HuH-7 (cell line): ENCODE data around the gene COX5A.
"Not testable (repeated sequence)": the region's sequence is repeated elsewhere in the genome, so short reads cannot be mapped to it uniquely, and the experiment has no call there.

Source experiments
- DNase-seq: peaks from one replicate; pipeline ENCODE4 v3.0.0; 2011; ENCODE audit warnings: low spot score

Gene COX5A

DNA sequence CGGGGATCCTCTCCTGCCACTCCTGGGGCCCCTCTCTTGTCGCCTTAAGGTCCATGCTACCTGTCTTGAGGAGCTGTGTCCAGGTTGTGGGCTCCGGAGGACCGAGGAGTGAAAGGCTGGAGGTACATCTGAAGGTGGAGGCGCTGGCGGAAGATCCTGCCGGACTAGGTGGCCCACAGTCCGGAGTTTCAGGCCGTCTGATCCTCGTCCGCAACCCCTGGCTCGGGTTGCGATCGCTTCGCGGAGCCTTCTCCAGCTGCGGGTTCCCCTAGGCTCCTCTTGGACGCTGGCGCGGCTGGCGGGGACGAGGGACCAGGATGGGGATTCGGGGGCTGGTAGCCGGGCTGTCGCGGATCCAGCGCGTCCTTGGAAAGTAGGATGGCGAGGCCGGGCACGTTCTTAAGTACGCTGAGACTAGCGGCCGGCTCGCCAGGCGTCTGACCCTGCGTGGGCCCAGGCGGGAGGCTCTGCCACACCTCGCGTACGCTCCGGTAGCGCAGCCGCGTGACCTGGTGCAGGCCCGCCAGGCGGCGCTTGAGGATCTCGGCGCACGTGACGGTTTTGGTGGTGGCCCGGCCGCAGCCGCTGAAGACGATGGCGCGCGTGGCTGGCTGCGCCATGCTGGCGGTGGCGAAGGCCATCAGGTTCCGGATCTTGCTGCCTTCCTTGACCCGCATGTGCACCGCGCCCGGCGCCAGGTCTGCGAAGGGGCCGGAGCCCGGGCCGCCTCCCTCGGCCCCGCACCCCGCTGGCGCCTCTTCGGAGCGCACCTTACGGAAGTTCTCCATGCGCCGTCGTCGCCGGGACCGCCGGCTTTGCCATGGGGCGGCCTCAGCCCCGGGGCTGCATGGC, 18.1 kb upstream of the COX5A start:
- DNase-seq, result peak; percentile 54

DNA sequence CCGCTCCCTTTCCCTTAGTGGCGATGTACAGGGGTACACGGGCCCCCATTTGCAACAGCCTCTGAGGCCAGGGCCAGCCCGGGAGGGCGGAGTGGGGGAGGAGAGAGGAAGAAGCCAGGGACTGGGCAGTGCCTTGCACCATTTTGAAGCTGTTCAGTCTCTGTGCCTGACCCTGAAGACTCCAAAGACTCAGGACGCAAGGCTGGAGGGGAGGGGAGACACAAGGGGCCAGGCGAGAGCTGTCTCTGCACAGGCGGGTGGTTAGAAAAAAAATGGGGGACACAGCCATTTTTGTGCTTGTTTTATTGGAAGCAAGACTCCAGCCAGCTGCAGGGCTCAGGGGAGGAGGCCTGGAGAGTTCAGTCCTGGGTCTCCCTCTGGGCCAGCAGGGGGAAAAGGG, 17.1 kb upstream of the COX5A start:
- DNase-seq, result no peak

DNA sequence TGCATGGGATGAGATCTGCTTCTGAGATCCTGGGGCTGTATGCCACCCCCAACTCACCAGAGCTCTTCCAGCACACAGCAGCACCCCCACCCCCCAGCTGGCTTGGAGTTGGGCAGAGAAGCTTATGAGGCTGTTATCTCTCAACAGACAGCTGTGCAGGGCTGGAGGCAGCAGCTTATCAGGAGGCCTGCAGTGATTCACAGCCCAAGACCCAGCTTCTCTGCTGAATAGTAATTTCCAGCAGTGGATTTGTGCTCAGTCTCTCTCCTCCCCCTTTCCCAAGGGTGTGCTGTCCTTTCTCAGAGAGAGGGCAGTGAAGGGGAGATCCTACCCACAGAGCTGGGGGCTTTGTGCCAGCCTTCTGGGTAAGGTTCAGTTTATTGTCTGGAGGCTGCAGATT, 16.6 kb upstream of the COX5A start:
- no peak for DNase-seq

DNA sequence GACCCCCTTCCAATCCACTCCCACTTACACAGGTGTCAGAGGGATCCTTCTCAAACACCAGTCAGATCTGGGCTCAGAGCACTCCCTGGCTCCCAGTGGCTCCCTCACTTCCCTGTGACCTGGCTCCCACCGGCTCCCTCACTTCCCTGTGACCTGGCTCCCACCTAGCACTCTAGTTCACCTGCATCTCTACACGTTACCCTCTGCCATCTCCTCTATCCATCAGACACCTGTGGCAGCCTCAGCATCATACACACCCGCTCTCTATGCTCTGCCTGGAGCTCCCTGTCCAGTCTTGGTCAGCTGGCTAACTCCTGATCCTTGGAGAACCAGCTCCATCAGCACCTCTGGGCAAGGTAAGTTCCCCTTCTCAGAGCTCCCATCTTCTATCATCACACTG, 13.1 kb upstream of the COX5A start:
- no peak for DNase-seq

DNA sequence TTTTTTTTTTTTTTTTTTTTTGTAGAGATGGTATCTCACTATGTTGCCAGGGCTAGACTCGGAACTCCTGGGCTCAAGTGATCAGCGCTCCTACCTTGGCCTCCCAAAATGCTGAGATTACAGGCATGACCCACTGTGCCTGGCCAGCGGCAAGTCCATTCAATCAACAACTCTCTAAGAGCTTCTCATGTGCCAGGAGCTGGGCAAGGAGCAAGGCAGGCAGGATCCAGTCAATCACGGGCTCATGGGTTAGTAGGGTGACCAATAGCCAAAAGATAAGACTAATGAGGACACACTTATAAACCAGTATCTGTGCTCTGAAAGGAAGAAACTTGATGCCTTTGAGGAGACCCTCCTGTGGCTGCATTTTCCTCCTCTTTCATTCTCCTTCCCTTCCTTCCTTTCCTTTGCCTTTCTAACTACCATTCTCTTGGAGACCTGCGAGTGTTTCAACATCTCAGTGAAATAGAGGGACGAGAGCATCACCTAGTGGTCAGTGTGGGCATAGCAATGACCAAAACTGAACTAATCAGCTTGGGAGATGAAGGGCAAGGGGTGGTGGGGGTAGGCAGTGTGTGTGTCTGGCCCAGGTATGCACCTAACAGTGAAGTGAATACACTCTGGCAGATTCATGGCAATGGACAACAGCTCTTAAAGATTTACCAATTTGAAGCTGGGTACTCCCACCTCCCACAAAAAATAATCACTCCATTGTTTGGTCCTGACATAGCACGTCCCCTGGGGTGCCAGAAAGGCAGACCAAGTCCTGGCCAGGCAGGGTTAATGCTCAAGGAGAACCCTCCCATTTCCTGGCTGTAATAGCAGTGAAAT, 12.4 kb upstream of the COX5A start:
- peak; percentile 82 for DNase-seq

DNA sequence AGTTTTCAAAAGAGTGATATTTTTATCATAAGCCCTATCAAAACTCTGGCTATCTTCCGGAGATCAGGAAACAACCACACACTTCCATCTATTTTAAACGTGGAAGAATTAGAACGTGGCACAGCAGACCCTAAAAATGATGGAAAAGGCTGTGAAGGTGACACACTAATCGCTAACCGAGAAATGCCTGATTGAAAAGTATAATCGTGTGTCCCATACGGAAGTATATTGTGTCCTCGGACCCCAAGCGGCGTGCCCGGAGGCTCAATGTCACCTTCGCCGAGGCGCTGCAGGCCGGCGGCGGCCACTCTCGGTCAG, 642 bp downstream of the COX5A start:
- DNase-seq, result no peak

DNA sequence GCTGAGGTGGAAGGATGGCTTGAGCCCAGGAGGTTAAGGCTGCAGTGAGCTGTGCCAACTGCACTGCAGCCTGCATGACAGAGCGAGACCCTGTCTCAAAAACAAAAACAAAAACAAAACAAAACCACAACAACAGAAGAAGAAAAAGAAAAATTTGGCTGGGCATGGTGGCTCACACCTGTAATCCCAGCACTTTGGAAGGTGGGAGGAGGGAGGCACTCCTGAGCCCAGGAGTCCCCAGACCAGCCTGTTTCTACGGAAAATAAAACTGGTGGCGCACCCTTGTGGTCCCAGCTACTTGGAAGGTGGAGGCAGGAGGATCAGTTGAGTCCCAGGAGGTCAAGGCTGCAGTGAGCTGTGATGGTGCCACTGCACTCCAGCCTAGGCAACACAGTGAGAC, 2.7 kb downstream of the COX5A start:
- DNase-seq, result not testable (repeated sequence)

DNA sequence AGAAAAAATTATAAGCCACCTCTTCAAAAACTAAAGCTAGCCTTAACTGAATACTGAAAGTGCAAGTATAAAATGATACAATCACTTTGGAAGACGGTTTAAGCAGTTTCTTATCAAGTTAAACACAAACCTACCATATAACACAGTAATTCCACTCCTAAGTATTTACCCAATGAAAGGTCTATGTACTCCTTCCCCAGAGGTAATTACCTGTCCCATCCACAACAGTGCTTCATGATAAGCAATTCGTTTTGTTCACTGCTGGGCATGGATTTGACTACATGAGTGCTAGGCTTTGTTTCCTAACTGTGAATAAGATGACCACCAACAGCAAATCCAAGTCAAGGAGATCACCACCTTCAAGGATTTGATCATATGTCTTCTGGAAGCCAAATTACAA, 4.3 kb downstream of the COX5A start:
- DNase-seq, result no peak

DNA sequence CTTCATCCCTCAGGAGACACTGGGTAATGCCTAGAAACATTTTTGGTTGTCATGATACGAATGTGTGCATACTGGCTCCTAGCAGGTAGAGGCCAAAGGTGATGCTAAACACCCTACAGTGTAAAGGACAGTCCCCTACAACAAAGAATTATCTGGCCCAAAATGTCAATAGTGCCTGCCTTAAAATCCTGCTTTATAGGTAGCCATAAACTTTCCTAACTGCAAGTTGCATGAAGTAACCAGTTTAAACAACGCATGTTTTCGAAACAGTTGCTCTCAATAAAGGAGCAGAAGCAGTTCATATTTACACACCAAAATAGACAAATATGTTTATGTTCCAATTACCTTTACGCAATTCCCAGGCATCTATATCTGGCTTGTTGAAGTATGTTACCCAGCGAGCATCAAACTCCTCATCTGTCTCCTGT, 9.1 kb downstream of the COX5A start:
- peak; percentile 63 for DNase-seq

DNA sequence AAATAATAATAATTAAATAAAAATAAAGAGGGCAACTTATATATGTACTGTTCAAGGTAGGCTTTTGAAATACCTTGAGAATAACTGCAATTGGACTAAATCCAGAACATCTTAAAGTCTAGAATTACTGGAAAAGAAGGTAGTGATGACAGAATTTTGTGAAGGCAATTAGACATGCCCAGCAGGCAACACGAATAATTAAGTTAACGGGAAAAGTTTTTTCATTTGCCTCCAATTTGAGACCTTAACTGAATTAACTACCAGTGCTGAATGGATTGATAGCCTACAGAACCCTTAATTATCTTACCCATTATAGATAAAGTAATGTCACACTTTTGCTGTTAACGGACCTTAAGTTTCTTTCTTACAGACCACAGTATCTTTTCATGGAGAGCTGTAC, 13.3 kb downstream of the COX5A start:
- DNase-seq, result no peak

DNA sequence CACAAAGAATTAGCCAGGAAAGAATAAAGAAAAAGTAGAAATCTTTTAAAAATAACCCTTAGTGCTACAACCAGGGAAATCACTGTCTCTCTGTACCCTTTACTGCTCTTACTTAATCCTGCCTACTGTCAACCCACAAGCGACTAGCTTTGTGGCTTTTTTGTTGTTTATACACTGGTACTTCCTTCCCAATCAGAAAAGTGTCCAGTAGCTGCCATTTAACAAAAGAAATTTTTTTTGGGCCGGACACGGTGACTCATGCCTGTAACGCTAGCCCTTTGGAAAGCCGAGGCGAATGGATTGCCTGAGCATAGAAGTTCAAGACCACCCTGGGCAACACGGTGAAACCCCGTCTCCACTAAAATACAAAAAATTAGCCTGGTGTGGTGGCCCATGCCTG, 17.4 kb downstream of the COX5A start:
- DNase-seq, result no peak

DNA sequence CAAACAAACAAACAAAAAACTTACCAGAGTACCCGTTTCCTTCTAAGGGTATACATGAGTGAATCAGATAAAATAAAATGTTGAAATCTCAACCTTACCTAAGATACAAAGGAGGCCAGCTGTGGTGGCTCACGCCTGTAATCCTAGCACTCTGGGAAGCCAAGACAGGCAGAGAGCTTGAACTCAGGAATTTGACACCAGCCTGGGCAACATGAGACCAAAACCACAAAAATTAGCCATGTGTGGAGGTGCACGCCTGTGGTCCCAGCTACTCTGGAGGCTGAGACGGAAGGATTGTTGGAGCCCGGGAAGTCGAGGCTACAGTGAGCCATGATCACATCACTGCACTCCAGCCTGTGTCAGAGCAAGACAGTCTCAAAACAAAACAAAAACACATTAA, 20.2 kb downstream of the COX5A start:
- DNase-seq, result no peak

DNA sequence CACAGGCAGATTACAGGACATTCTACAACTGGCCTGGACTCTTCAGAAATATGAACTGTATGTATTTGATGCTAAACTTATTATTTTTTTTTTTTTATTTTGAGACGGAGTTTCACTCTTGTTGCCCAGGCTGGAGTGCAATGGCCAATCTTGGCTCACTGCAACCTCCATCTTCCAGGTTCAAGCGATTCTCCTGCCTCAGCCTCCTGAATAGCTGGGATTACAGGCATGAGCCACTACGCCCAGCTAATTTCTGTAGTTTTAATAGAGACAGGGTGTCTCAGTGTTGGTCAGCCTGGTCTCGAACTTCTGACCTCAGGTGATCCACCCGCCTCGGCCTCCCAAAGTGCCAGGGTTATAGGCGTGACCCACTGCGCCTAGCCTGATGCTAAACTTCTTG, 24.1 kb downstream of the COX5A start:
- not testable (repeated sequence) for DNase-seq

DNA sequence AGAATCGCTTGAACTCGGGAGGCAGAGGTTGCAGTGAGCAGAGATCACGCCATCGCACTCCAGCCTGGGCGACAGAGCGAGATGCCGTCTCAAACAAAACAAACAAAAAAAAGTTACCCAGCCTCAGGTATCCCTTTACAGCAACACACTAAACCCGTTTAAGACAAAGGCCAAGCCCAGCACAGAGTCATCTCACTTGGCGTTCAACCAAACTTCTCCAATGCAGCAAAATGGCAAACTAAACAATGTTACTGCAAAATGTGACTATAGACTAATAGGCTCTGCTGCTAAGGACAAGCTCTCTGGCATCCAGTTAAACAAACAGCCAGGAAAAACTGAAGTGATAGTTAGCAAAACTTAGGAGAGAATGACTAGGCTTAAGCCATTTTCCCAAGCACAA, 24.8 kb downstream of the COX5A start:
- no peak for DNase-seq

DNA sequence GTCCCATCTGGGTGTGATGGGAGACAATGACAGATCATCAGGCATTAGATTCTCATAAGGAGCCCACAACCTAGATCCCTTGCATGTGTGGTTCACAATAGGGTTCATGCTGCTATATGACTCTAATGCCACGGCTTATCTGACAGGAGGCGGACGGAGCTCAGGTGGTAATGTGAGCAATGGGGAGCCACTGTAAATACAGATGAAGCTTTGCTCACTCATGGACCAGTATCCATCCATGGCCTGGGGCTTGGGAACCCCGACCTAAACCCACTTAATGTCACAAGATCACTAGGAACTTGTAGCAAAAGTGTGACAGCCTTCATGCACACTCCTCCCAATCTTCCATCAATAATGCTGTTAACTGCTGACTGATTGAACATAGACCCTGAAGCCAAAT, 29.2 kb downstream of the COX5A start:
- DNase-seq, result no peak

DNA sequence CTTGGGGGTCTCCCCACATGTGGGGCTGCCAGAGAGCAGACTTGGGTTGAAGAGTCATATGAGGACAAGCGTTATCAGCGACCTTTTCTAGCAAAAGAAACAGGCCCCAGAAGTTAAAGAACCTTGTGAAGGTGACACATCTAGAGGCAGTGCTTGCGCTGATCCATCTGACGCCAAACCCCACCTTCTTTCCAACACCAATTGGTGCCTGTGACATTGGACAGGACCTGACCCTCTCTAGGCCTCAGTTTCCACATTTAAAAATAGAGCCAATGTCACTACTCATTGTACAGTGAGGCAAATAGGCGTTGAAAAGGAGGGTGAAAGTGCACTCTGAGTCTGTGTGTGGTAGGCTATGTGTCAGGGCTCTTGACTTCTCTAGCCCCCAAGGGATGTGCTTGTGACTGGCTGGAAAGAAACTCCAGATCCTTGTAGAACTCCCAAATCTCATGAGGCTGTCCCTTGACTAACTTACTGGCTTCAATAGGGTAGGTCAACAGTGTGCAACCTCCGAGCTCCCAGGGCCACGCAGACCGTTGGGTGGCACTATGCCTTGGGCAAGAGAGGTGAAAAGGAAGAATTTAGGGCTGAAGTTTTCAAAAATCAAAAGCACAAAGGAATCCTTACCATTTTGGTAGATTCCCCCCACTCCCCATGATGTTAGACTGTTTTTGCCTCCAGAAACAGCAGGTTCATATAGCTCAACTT, 30.6 kb downstream of the COX5A start:
- DNase-seq, result no peak

DNA sequence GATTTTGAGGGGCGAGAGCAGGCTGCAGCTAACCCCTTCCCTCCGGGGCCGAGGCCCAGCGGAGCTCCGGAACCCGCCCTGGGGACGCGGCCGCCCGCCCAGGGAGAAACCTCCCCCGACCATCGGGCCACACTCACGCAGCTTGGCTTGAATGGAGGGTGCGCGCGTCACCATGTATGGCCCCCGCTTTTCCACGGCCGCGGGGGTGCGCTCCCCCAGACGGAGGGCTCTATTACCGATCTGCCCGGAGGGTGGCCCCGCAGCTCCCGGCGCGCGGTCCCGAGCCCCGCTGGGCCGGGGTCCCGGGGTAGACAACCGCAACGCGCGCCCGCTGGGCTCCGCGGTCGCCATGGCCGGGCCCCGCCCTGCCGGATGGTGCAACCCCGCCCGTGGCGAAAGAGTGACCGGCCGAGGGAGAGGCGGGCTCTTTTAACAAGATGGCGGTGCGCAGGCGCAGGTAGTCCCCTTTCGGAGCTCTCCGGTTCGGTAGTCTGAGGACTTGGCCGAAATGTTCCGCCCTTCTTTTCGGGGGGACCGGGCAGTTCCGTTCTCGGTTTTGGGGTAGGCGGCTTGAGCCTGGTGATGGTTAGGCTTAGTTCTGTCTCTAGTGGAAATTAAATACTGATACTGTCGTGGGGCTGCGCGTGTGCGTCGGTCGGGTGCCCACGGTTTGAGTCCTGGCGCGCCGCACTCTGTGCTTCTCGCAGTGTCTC, 31.3 kb downstream of the COX5A start, which contains the start of gene FAM219B:
TSS of gene FAM219B (minus strand) at position 402 of the 713 bp plus-strand sequence. CDS start at position 351, 51 bp downstream.
- peak; percentile 93 for DNase-seq

DNA sequence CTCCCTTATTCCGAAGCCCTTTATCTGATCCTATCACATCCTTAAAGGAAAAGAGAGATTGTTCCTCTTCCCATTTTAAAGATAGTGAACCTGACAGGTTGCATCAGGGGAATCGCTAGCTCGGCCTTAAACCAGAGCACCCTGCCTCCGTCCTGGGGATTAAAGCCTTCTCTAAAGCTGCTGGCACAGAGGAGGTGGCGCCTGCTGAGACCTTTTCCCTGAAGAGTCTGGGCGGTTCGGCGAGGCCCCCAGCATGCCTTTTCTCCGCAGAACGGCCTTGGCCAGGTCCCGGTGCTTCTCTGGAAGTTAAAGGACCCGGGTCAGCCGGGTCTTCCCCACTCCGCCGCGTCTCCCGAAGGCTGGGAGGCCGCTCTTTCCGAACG, 31.8 kb downstream of the COX5A start:
- peak; percentile 40 for DNase-seq

DNA sequence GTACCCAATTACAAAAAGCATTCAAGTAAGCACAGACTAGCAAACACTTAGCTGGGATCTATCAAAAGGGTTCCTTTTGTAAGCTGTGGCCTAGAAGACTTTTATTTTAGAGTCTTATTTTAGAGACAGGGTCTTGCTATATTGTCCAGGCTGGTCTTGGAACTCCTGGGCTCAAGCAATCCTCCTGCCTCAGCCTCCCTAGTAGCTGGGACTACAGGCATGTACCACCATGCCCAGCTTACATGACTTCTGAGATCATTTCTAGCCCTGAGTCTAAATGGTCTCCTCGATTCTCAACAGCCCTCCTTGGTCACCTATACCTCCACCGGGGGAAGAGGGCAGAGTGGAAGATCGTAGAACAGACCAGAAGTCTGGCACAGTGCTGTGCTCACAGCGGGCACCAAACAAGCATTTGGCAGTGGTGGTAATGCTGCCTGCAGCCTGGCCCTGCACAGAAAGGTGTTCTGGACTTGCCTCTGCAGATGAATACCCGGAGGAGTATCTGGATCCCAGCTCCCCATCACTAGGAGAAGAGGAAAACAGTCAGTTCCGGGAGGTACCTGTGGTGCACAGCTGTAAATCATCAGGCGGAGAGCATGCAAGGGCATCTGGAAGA, 33.6 kb downstream of the COX5A start:
- no peak for DNase-seq

DNA sequence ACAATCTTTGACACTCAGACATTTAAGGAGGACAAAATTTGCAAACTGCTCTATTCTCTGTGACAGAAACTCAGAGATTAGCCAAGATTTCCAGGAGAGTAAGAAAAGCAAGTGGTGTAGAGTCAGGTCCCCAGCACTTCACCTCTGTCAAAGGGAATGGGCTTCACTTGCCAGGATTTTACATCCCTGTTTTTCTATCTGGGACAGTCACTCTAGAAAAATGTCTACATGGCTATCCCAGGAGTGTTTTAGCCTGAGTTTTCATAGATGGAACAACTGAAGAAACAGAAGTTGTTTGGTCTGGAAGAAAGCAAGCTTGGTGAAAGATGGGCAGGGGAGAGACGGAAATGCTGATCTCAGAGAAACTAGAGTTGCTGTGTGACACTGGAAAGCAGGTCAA, 34.2 kb downstream of the COX5A start:
- no peak for DNase-seq

DNA sequence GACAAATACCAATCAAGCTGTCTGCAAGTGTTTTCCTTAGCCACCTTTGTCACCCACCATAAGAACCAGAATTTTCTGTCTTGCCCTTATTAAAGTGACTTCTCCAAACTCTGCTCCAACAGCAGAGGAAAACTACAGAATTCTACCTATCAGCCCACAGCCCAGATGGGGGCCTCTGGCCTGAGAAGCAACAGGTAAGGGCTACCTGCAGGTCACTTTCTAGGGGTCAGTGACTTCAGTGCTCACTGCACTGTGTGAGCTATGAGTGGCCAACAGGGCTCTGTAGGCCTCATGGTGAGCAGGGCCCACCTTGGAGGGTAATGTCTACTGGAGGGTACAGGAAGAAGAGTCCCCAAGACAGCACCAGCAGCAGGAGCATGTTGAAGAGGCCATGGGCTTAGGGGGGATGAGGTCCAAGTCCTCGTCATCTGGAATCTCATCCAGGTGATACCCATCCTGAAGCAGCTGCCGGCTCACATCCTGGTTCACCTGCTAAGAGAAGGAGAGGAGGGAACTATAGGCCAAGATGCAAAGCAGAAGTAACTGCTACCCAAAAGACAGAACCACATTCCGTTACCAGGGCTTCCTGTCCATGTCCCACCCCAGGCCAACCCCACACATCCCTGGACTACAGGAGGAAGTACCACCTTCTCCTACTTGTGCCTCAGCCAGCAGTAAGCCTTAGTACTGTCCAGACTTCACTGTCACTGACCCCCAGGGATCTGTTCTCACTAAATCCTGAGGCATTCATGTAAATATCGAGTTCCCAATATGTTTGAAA, 35.4 kb downstream of the COX5A start:
- no peak for DNase-seq
